AG09309 (cell line): ENCODE results near the gene BLMH.

Experiments used
- DNase-seq: peaks from one replicate; pipeline ENCODE4 v3.0.0-alpha.2; 2010; ENCODE audit warnings: low read depth
- H3K4me3 ChIP-seq: 2 replicates; pipeline ENCODE4 v1.5.1; 2011; ENCODE audit warnings: mild to moderate bottlenecking, low read depth, low read length, moderate library complexity; ENCODE audit not compliant: control insufficient read depth
- CTCF ChIP-seq: IDR thresholded peaks from 2 replicates; pipeline ENCODE4 v1.5.1; 2011; ENCODE audit warnings: mild to moderate bottlenecking, low read depth, low read length, inconsistent platforms; ENCODE audit not compliant: insufficient read depth, control insufficient read depth; ENCODE audit errors: missing control alignments

The BLMH gene

DNA sequence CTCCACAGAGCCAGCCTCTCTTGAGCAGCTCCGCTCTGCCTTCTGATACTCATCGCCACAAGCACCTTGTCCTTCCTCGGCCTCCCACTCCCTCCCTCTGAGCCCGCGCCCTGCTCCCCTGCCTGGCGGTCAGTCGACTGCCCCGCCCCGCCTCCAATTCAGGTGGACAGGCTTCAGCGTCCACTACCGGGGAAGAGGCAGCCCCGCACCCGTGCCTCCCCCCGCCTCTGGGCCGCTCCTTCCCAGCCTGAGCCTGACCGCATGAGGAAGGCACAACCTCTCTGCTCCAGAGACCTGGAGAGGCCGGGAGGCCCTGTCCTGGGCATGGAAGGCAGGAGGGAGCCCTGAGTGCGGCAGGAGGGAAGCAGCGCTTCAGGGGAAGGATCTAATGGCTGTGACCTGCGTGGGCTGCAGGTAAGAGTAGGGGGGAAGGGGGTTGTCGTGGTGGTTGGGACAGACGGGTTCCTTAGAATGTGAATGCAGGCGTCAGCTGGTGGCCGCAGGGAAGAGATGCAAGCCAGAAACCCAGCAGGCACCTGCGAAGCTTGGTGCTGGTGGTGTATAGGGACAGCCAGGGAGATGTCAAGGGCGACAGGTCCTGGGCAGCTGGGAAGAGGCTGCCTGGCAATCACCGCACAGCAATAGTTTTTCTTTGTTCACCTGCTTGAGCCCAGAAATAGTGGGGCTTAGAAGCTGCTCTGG is 53.2 kb downstream of the BLMH start:
- TF ChIP-seq CTCF: no peak
- no peak overlapping the region for H3K4me3 ChIP-seq
- no peak for DNase-seq

DNA sequence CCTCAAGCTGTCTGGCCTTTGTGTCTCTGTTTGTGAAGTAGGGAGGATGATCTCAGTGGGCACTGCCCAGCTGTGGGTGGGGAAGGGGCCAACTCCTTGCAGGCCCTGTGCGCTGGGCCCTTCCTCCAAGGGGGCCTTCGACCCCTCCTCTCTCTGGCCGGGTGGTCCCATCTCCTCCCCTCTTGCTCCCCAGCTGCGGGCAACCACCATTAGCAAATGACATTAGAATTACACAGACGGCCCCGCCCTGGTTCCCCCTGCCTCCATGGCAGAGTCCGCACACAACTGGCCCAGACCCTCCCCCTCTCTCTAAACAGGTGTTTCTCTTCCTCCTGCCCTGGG is 53.8 kb downstream of the BLMH start:
- TF ChIP-seq CTCF: no peak
- DNase-seq: no peak
- no peak overlapping the region for H3K4me3 ChIP-seq

GRCh38 chr17:30237296-30238002 is 54.3 kb downstream of the BLMH start:
- no peak for DNase-seq
- TF ChIP-seq CTCF: no peak
- H3K4me3 ChIP-seq: no peak overlapping the region

- peak; percentile 54 for TF ChIP-seq CTCF
These were observed 55.0 kb downstream of the BLMH start for GRCh38 chr17:30236766-30237165.

GRCh38 chr17:30236297-30236624 is 55.5 kb downstream of the BLMH start:
- no peak for DNase-seq
- no peak for TF ChIP-seq CTCF
- H3K4me3 ChIP-seq: peak overlapping the region; percentile 47

More at GRCh38 chr17:30236766-30237165, 55.0 kb downstream of the BLMH start:
- no peak for DNase-seq
- H3K4me3 ChIP-seq: no peak overlapping the region

GRCh38 chr17:30235386-30236296 is 56.1 kb downstream of the BLMH start, which contains the start of gene SLC6A4:
TSS of gene SLC6A4 (minus strand) at chr17:30235697. CDS start at chr17:30221958, 13,739 bp downstream.
- no peak for DNase-seq
- H3K4me3 ChIP-seq: peak within 1 kb of the TSS; percentile 47
- no peak for TF ChIP-seq CTCF
